ENCODE measurements around the gene ADGRA1.

DNA sequence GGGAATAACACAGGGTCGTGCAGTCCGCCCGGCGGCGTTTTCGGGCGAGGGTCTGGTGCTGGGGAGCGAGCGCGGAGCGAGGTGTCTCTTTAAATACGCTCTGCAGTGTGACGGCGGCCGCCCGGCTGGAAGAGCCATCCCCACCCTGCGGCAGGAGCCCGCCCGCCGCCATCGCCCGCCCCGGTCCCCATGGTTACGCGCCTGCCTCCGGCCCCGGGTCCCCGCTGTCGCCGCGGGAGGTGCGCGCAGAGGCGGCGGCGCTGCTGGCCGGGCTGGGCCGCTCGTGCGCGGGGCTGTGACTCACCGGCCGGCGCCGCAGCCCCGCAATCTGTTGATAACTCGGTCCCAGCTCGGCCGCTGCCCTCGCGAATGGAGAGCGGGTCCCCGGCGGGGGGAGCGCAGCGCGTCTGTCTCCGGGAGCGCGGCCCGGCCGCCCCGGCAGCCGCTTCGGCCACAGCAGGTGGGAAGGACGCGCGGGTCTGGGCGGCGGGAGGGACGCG lies at the start of gene ADGRA1:
- TF ChIP-seq, protein P1, sequence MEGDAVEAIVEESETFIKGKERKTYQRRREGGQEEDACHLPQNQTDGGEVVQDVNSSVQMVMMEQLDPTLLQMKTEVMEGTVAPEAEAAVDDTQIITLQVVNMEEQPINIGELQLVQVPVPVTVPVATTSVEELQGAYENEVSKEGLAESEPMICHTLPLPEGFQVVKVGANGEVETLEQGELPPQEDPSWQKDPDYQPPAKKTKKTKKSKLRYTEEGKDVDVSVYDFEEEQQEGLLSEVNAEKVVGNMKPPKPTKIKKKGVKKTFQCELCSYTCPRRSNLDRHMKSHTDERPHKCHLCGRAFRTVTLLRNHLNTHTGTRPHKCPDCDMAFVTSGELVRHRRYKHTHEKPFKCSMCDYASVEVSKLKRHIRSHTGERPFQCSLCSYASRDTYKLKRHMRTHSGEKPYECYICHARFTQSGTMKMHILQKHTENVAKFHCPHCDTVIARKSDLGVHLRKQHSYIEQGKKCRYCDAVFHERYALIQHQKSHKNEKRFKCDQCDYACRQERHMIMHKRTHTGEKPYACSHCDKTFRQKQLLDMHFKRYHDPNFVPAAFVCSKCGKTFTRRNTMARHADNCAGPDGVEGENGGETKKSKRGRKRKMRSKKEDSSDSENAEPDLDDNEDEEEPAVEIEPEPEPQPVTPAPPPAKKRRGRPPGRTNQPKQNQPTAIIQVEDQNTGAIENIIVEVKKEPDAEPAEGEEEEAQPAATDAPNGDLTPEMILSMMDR (conservative IDR thresholded peaks at IDR 0.05 in 1 of 2, IDR thresholded peaks at IDR 0.05 in 1 of 2; ENCODE audit: extremely low read depth in 1 of 2, insufficient read depth in 1 of 2, low read depth in 1 of 2, low read length in 2 of 2): no peak
- no peak for TF ChIP-seq EZH2 (IDR thresholded peaks at IDR 0.05; ENCODE audit: borderline replicate concordance, low read length)

All from mammary epithelial cell (primary cell).